ENCODE measurements around the gene OXCT1.

DNA sequence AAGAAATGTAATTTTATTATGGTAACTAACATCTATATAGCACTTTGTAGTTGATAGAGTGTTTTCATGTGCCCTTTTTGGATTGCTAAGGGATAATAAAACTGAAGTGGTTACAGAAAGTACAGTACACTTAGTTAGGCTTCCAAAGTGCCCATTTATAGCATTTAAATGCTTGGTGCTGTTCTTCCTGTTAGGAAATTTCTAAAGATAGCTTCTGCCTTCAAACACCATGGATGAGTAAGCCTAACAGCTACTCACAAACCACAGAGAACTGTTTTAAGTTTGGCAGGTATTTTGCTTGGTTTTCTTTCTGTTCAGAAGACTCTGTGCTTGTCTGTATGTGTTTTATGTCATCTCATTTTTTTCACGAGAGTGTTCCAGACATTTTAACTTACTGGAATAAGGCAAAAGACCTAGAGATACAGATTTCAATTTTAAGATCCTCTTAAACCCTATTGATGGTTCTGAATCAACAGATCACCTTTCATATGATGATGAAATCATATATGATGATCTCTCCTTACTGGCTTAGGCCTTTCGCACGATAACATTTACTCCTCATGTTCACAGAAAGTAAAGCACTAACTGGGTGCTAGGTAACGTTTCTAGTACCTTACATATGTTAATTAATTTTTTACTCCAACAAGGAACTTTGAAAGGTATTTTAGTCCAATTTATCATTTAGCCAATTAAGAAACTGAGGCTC is 38.3 kb upstream of the OXCT1 start:
- TF ChIP-seq EZH2 (IDR thresholded peaks at IDR 0.05; ENCODE audit: borderline replicate concordance): no peak
- TF ChIP-seq, protein P1, sequence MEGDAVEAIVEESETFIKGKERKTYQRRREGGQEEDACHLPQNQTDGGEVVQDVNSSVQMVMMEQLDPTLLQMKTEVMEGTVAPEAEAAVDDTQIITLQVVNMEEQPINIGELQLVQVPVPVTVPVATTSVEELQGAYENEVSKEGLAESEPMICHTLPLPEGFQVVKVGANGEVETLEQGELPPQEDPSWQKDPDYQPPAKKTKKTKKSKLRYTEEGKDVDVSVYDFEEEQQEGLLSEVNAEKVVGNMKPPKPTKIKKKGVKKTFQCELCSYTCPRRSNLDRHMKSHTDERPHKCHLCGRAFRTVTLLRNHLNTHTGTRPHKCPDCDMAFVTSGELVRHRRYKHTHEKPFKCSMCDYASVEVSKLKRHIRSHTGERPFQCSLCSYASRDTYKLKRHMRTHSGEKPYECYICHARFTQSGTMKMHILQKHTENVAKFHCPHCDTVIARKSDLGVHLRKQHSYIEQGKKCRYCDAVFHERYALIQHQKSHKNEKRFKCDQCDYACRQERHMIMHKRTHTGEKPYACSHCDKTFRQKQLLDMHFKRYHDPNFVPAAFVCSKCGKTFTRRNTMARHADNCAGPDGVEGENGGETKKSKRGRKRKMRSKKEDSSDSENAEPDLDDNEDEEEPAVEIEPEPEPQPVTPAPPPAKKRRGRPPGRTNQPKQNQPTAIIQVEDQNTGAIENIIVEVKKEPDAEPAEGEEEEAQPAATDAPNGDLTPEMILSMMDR (IDR thresholded peaks at IDR 0.05; ENCODE audit: poor library complexity): no peak
